ENCODE measurements around the gene ACSM6.
"Not testable (repeated sequence)": the region's sequence is repeated elsewhere in the genome, so short reads cannot be mapped to it uniquely, and the experiment has no call there.

Gene ACSM6, protein sequence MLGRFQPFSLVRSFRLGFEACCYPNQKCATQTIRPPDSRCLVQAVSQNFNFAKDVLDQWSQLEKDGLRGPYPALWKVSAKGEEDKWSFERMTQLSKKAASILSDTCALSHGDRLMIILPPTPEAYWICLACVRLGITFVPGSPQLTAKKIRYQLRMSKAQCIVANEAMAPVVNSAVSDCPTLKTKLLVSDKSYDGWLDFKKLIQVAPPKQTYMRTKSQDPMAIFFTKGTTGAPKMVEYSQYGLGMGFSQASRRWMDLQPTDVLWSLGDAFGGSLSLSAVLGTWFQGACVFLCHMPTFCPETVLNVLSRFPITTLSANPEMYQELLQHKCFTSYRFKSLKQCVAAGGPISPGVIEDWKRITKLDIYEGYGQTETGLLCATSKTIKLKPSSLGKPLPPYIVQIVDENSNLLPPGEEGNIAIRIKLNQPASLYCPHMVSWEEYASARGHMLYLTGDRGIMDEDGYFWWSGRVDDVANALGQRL

DNA sequence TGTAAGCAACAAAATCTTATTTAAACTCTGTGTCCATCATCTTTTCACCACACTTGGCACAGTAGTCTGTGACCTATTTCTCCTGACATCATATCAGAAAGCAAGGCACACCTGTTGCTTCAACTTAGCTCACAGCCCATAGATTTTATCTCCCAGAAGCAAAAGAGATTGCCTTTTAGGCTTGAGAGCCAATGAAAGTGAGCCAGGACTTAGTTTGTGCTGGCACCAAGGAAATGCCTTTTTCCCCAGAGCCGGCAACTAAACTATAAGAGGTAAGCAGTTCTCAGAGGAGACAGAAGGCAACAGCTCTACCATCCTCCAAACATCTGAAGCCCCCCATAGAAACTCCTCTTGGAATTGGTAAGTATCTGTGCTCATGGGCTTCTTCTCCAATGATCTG lies at the start of gene ACSM6:
Gene ACSM6 (plus strand): TSS at position 295 of the 400 bp plus-strand sequence. CDS start 248 bp downstream, outside the sequence.
- no peak for DNase-seq

DNA sequence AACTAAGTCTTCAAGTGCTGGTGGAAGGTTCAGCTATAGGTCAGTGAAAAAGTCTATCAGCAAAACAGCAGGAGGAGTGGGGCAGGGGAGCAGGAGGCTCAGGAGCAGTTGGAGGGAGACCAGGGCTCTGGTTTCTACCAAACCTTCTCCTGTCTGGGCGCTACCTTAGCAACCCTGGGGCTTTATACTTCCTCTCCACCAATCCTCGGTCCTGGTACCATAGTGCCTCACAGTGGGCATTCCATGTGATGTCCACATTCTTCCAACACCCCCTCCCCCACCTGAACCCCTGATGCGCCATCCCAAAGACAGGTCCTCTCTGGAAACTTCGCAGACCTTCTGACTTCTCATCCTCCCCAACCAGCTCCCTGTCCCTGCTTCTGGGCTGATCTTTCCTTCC lies 25.3 kb upstream of the ACSM6 start:
- no peak for DNase-seq

DNA sequence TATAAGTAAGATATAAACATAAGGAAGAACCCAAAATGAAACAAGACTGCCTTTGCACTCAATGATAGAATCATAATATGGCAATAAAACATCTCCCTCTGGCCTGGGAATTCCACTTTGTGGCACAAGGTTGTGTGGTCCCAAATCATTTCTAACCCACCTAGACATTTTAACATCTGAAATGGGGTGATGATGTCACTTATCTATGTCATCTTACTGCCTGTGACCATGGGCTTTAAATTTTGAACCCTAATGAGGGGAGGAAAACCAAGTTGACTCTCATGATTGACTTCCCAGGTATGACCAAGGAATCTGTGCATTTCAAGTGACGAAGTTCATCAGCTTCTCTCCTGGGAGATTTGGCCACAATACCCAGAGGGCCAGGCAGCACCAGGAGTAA lies 24.5 kb upstream of the ACSM6 start:
- no peak for DNase-seq

DNA sequence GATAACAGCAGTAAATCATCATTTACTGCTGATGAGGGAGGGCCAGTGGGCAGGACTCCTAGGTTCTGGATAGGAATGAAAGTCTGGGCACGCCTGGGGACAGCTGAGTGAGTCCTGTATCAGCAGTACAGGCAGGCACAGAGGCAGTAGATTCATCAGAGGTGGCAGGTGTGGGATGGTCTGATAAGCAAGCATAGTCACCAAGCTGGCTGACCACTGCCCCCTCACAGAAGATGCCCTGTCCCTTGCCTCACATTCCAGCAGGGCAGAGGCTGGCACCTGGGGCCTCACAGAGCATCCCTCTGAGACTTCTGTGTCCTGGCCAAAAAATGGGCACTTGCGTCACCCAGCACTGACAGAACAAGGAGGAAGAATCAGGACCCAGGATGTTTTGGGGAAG lies 23.2 kb upstream of the ACSM6 start:
- no peak for DNase-seq

DNA sequence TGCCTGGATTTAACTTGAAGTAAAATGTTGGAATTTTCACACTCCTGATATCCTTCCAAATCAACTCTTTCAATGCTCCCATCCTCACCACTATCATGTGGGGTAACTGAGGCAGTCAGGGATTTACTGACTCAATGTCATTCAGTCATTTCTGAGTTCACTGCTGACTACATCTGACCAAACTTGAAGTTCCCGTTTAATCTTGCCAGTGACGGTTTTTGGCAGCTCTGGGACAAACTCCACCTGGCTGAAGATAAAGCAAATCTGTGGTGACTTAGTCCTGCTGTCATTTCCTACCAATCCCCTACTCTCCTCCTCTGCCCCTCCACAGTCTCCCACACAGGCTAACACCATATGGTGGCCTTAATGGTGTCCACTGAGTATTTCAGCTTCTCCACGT lies 22.7 kb upstream of the ACSM6 start:
- no peak for DNase-seq

DNA sequence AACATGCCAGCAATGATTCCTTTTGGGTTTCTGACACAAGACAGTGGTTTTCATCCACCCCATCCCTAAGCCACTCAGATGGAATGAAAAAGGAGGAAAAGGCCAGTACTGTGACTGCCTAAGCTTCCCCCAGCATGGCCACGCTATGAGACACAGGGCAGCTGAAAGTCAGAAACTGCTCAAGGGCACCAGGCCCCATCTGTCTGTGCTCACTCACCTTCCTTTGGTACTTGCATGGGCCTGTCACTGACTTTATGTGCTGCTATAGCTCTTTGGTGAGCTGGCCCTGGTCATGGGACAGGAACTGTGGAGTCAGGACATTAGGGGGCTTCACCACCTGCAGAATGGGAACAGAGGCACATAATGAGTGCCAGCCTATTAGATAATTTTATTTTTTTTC lies 21.2 kb upstream of the ACSM6 start:
- no peak for DNase-seq

DNA sequence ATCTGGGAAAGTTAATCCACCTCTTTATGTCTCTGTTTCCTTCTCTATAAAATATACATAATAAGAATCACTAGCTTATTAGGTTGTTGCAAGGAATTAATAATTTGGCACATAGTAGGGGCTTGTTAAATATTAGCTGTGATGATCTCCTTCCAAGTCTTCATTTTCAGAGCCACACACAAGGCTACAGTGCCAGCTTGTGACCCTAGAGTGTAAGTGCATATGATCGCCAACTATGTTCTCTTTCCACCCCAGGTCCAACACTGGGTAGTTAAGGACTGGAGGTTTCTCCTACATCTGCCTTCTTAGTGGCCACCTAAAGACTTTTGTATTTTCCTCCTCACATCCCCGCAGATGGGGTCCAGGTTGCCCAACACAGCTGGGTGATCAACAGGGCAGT lies 17.9 kb upstream of the ACSM6 start:
- no peak for DNase-seq

DNA sequence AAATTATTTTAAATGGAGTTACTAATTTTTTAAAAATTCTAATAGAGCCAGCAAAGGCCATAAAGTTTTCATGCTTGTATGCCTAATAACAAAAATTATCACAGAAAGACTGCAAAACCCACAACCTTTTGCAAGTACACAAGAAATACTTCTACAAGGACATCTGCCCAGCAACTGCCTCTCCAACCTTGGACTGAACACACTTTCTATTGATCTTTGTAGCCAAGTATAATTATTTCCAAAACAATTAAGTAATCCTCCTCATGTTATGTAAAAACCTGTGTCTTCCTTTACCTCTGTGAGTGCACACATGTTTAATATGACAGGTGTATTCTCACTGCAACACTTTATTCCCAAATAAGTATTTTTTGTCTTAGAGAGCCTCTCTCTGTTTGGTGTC lies 16.6 kb upstream of the ACSM6 start:
- DNase-seq = no peak

DNA sequence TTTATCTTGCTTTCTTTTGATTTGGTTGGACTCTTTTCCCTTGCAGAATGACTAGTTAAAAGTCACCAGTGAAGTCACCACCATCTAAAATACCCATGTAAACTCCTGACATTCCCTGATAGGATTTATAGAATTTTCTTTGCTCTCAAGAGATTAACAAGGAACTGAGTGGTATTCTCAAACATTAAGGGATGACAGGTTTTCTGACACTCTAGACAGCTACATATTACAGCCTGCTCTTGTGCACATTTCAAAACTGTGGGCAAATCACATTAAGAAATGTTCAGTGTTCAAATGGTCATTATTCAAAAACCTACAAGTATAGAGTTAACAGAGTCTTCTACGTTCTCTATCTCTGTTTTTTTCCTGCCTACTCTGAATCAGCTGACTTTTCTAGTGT lies 15.8 kb upstream of the ACSM6 start:
- no peak for DNase-seq

DNA sequence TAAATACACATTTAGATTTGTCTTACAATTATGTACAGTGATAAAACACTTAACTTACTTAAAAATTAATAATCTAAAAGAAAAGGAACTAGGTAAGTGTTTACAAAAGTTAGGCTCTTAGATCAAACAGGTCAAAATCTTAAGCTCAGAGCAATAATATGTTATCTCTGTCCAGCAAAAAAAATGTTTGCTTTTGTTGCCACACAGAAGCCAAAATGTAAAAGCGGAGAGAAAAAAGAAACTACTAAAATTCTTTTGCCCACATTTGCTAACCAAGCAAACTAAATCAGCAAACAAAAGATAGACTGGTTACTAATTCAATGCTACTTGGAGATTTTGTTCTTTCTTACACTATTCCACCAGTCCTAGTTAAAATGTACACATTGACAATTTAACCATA lies 15.2 kb upstream of the ACSM6 start:
- DNase-seq = no peak

DNA sequence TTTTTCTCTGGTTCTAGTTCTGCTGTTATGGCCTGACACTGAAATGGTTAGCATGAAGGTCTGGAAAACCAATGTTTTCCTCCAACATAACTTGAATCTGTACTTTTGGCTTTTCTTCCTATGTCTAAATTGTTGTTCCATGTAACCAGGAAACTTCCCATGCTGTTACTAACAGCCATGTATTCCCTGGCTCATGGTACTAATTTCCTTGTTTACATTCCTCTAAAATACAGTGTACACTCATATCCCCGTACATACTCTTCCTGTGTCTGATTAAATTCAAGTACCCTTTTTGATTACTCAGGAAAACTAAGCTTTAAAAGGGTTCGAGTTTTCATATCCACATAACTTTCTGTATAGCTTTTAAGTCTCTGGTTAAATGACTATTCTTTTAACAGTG lies 12.3 kb upstream of the ACSM6 start:
- no peak for DNase-seq

DNA sequence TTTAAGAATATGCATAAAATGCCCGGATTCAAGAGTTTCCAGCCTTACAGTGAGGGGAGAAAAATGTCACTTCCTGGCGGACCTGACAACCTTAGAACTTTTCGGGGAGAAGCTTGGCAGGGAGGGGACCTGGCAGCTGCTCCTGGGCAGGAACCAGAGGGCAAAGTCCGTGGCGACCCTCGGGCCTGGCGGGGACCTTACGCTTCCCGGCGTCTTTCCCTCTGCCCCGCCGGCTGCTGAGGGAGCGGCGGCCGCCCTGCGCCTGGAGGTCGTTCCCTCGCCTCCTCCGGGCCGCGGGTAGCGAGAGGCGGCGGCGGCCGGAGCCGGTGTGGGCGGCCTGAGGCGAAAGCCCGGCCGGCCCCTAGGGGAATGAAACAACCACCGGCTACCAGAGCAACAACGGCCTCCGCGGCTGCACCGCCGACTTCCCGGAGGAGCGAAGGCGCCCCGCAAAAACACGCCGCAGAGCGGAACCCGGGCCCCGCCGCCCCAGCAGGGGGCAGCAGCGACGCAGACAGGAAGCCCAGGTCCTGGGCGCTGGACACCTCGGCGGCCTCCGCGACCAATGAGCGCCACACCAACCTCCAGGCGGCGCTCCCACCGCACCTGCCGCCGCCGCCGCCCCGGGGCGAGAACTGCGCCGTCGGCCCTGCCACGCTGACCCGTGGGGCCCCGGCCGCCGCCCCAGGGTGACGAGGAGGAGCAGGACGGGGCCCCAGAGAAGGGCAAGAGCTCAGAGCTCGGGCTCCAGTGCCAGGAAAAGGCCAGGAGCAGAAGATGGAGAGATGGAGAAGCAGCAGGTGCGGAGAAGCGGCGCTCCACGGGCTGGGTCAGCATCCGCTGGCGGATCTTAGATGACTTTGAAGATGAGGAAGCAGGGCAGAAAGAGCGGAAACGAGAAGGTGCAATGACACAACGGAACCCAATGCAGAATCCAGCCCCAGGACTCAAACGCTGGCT lies 10.5 kb upstream of the ACSM6 start:
- DNase-seq = peak; percentile 68

DNA sequence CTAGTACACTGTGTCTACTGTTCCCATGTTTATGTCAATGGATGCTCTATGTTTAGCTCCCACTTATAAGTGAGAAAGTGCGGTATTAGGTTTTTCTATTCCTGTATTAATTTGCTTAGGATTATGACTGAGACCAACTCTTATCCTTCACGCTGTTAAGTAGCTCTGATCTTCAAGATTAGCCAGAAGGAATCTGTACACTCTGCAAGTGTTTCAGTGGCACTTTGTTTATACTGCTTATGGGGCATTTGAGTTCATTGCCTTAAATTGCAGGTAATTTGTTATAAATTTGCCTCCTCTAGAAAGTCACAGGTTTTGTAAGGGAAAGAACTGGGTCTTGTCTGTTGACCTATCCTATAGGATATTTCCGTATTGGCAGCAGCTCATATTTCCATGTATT lies 6.4 kb upstream of the ACSM6 start:
- no peak for DNase-seq

DNA sequence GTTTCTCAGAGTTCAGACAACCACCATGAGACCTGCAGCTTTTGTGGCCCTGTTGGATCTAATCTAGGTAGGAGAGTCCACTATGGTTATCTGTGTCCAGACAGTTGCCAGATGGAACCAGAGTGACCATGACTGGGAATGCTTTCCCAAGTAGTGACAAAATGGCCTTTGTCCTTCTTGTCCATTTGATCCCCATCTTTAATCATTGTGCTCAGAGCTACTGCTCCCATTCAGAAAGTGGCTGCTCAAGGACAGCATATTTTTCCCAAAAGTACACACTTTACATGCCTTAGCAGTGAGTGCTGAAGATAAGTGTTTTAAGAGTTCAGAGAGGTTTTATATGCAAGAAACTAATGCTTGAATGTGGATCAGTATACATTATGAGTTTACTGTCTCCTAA lies 5.4 kb upstream of the ACSM6 start:
- no peak for DNase-seq

DNA sequence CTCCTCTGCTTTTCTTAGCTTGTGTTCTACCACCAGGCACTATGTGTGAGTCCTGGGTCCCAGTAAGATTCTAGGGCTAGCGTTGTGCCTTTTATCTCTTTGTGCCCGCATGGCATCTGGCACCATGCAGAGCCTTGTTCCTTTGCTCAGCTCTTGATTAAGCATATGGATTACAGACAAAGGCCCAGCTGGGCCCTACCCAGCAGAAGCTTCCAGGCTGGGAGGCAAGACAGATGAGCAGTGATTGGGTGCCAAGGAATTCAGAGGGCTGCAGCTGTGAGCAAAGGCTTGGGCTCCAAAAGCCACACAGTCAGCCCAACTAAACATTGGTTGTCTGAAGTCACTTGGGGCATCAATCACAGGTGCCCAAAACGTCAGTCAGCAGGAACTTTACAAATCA lies 2.0 kb downstream of the ACSM6 start:
- DNase-seq = no peak

DNA sequence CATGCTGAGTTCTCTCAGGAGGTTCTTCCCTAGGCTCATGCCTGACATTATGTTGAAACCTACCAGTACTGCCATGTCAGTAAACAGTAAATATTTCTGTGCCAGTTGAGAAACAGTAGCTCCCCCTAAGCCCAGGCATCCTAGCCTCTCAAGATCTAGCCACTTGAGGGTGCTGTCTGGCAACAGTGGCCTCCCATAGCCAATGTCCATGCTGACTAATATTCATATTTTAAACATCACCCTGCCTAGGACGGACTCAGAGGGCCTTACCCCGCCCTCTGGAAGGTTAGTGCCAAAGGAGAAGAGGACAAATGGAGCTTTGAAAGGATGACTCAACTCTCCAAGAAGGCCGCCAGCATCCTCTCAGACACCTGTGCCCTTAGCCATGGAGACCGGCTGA lies 7.7 kb downstream of the ACSM6 start:
- DNase-seq = no peak

DNA sequence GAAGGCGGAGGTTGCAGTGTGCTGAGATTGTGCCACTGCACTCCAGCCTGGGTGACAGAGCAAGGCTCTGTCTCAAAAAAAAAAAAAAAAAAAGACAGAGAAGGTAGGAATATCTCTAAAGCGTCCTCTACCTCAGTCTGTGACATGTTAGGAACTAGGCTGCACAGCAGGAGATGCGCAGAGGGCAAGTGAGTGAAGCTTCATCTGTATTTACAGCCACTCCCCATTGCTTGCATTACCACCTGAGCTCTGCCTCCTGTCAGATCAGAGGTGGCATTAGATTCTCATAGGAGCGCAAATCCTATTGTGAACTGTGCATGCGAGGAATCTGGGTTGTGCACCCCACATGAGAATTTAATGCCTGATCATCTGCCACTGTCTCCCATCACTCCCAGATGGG lies 8.8 kb downstream of the ACSM6 start:
- not testable (repeated sequence) for DNase-seq

DNA sequence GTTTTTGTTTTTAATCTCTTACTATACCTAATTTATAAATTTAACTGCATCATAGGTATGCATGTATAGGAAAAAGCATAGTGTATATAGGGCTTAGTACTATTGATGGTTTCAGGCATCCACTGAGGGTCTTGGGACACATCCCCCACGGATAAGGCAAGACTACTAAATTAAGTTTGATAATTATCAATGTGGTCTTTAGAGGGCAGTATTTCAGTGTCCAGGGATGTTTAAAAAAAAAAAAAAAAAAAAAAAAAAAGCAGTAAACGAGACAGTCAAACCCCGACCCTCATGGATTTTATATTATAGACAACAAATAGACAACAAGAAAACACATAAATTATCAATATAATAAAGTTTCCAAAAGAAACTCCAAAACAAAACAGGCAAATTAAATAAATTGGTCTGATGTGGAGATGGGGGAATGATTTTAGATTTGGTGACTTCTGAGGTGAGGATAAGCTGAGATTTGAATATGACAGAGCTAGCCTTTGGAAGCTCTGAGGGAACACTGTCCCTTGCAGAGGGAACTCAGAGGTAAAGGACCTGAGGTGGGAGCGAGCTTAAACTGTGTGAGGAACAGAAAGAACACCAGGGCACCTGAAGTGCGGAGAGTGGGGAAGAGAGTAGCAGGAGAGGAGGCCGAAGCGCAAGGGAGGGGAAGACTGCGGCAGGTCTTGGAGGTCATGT lies 14.8 kb downstream of the ACSM6 start:
- no peak for DNase-seq

DNA sequence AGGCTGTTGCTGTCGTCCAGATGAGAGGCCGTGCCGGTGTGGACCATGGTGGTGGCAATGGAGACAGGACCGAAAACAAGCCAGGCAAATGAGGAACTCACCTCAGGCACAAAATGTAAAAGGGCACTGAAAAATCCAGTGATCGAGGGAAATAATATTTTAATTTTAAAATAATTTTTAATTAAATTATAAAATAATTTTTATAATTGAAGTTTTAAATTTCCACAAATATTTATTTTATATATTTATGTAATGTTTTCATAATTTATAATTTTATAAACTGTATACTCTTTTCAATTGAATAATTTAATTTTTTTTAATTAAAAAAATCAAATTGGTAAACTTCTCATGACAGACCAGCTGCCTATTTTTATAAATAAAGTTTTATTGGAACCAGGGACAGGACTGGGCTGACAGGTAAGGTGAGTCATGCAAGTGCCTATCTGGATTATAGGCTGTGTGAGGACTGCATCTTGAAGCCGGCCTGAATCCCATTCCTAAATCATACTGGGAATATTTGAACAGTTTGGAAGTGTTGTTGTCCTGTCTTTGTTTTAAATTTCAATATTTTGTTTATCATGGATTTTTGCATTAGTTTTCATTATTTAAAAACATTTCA lies 15.6 kb downstream of the ACSM6 start:
- no peak for DNase-seq

DNA sequence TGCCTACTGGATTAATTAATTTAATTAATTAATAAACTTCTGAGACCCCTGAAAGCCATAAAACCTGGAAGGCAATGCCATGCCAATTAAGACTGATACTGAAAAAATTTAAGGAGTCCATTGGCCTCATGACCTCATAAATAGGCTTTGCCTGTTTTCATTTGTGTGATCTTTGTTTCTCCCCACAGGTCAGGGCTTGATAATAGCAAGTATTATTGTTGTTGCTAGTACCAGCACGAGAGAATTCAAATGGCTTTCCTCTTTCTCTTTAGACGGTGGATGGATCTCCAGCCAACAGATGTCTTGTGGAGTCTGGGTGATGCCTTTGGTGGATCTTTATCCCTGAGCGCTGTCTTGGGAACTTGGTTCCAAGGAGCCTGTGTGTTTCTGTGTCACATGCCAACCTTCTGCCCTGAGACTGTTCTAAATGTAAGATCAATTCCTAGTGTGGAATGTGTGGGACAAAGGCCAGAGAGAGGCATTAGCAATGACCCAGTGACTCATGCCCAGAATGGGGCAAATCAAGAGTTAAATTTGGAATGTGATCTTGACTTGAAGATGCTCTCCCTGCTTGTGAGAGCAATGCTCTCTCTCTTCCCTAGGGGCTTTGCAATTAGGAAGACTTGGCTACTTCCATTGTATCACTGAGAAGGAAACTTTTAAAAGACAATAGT lies 17.7 kb downstream of the ACSM6 start:
- DNase-seq = no peak

DNA sequence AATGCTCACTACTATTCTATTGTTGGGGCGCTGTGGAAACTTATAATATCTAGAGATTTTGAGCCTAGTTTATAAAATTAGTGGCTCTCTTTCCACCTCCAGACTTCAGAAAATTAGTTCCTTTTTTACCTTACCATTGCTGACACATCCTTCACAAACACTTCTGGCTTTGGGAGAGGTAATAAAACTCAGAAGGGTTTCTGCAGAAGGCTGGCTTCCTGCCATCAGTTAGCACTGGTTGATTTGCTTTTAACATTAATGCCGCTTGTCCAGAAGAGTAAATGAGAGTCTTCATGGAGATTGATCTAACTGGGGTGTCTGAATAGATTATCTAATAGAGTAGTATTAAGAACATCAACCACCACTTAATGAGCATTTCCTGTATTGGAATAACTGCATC lies 20.3 kb downstream of the ACSM6 start:
- DNase-seq = no peak

DNA sequence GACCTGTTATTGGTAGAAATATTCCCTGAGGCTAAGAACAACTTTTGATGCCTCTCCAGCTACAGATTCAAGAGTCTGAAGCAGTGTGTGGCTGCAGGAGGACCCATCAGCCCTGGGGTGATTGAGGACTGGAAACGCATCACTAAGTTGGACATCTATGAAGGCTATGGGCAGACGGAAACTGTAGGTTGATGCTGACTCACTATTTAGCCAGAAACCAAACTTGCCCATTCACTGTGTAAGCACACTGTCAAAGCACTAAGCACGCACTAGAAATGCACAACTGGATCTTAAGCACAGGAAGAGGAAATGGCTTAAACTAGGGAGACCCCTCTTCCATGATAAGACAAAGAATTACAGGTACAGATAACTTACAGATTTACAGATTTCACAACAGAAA lies 20.8 kb downstream of the ACSM6 start:
- no peak for DNase-seq
